HEK293 (cell line): ENCODE results near the gene BCR.

Experiments
- CTCF ChIA-PET: fragments of 350-600 bp; formaldehyde crosslinking; extraction: SDS; loops from one replicate; lab custom pipeline; 2021; ENCODE audit warnings: antibody characterized with exemption; lab: Yijun Ruan, JAX
- POLR2A ChIA-PET: fragments of 300-600 bp; formaldehyde crosslinking; extraction: SDS; loops from one replicate; lab custom pipeline; 2020; ENCODE audit warnings: antibody characterized with exemption, inconsistent platforms; lab: Yijun Ruan, JAX
- H3K27ac ChIP-seq: fragments of 200-500 bp; sonication (Bioruptor generic); 2 replicates; pipeline ENCODE4 v1.5.1; 2014; ENCODE audit warnings: low read depth, low read length, control low read depth, inconsistent platforms; ENCODE audit errors: extremely low read depth
- H3K36me3 ChIP-seq, 2 experiments: fragments of 200-500 bp in 1 of 2; sonication (Bioruptor generic) in 1 of 2; 1 replicate in 1 of 2; 2 replicates in 1 of 2; pipeline ENCODE4 v1.5.1; 2014 to 2017; ENCODE audit warnings: inconsistent platforms in 2 of 2, low read length in 2 of 2; ENCODE audit not compliant: control insufficient read depth in 2 of 2, insufficient read depth in 1 of 2
- H3K4me1 ChIP-seq: fragments of 200-500 bp; sonication (Bioruptor generic); 2 replicates; pipeline ENCODE4 v1.5.1; 2014; ENCODE audit warnings: mild to moderate bottlenecking, low read length, inconsistent platforms; ENCODE audit not compliant: control insufficient read depth, insufficient read depth
- H3K4me3 ChIP-seq: 2 replicates; pipeline ENCODE4 v1.5.1; 2011; ENCODE audit warnings: low read depth, mild to moderate bottlenecking, control low read depth, low read length, moderate library complexity
- H3K9me3 ChIP-seq: fragments of 200-500 bp; sonication (Bioruptor generic); 2 replicates; pipeline ENCODE4 v1.5.1; 2014; ENCODE audit warnings: low read depth, low read length, inconsistent platforms; ENCODE audit not compliant: control insufficient read depth, insufficient read depth
- ELK4 ChIP-seq: IDR thresholded peaks from 2 replicates; pipeline ENCODE4 v1.6.1; 2011; ENCODE audit warnings: mild to moderate bottlenecking, low read depth, low read length, borderline replicate concordance
- KLF7 ChIP-seq: fragments of 450-650 bp; formaldehyde crosslinking; IDR thresholded peaks from 2 replicates; pipeline ENCODE4 v1.5.1; 2016; ENCODE audit warnings: missing biosample characterization, missing genetic modification characterization, borderline replicate concordance
- PRDM1 ChIP-seq: fragments of 450-650 bp; formaldehyde crosslinking; IDR thresholded peaks from 2 replicates; pipeline ENCODE4; 2016; ENCODE audit warnings: missing biosample characterization, missing genetic modification characterization
- SP3 ChIP-seq: fragments of 450-650 bp; formaldehyde crosslinking; IDR thresholded peaks from 2 replicates; pipeline ENCODE4 v1.5.1; 2016; ENCODE audit warnings: missing biosample characterization, missing genetic modification characterization
- TCF7L2 ChIP-seq: IDR thresholded peaks from 2 replicates; pipeline ENCODE4 v1.6.1; 2011; ENCODE audit warnings: low read depth, mild to moderate bottlenecking, inconsistent platforms, low read length, moderate library complexity, borderline replicate concordance
- TSHZ1 ChIP-seq: fragments of 450-650 bp; formaldehyde crosslinking; IDR thresholded peaks from 2 replicates; pipeline ENCODE4 v1.5.1; 2016; ENCODE audit warnings: missing biosample characterization, missing genetic modification characterization, borderline replicate concordance
- ZBTB48 ChIP-seq: fragments of 450-650 bp; formaldehyde crosslinking; IDR thresholded peaks from 2 replicates; pipeline ENCODE4 v1.5.1; 2016; ENCODE audit warnings: missing biosample characterization, missing genetic modification characterization
- ZBTB6 ChIP-seq: fragments of 450-650 bp; formaldehyde crosslinking; IDR thresholded peaks from 2 replicates; pipeline ENCODE4 v1.5.1; 2017; ENCODE audit warnings: missing biosample characterization, missing genetic modification characterization
- ZBTB7A ChIP-seq: fragments of 450-650 bp; formaldehyde crosslinking; IDR thresholded peaks from 2 replicates; pipeline ENCODE4 v1.5.1; 2016; ENCODE audit warnings: low read depth, missing biosample characterization, missing genetic modification characterization
- ZFP3 ChIP-seq: fragments of 450-650 bp; formaldehyde crosslinking; IDR thresholded peaks from 2 replicates; pipeline ENCODE4 v1.5.1; 2016; ENCODE audit warnings: low read depth, missing biosample characterization, missing genetic modification characterization
- ZNF133 ChIP-seq: fragments of 450-650 bp; formaldehyde crosslinking; IDR thresholded peaks from 2 replicates; pipeline ENCODE4 v1.5.1; 2016; ENCODE audit warnings: missing biosample characterization, missing genetic modification characterization
- ZNF362 ChIP-seq: fragments of 450-650 bp; formaldehyde crosslinking; IDR thresholded peaks from 2 replicates; pipeline ENCODE4 v1.5.1; 2016; ENCODE audit warnings: missing biosample characterization, missing genetic modification characterization
- ZNF529 ChIP-seq: fragments of 450-650 bp; formaldehyde crosslinking; IDR thresholded peaks from 2 replicates; pipeline ENCODE4 v1.5.1; 2017; ENCODE audit warnings: missing genetic modification characterization, missing biosample characterization; ENCODE audit not compliant: insufficient replicate concordance
- ZNF610 ChIP-seq: fragments of 450-650 bp; formaldehyde crosslinking; IDR thresholded peaks from 2 replicates; pipeline ENCODE4 v1.5.1; 2016; ENCODE audit warnings: missing biosample characterization, missing genetic modification characterization, borderline replicate concordance
- ZNF639 ChIP-seq: fragments of 450-650 bp; formaldehyde crosslinking; IDR thresholded peaks from 2 replicates; pipeline ENCODE4 v1.5.1; 2016; ENCODE audit warnings: missing biosample characterization, missing genetic modification characterization
- ZNF645 ChIP-seq: fragments of 450-650 bp; formaldehyde crosslinking; IDR thresholded peaks from 2 replicates; pipeline ENCODE4; 2016; ENCODE audit warnings: missing biosample characterization, missing genetic modification characterization
- ZNF664 ChIP-seq: fragments of 450-650 bp; formaldehyde crosslinking; IDR thresholded peaks from 2 replicates; pipeline ENCODE4 v1.5.1; 2016; ENCODE audit warnings: missing biosample characterization, missing genetic modification characterization
- ZNF670 ChIP-seq: fragments of 450-650 bp; formaldehyde crosslinking; IDR thresholded peaks from 2 replicates; pipeline ENCODE4 v1.5.1; 2016; ENCODE audit warnings: missing biosample characterization, missing genetic modification characterization, low read depth
- ZNF704 ChIP-seq: fragments of 450-650 bp; formaldehyde crosslinking; IDR thresholded peaks from 2 replicates; pipeline ENCODE4 v1.5.1; 2016; ENCODE audit warnings: missing biosample characterization, missing genetic modification characterization

Gene BCR

GRCh38 chr22:23221351-23221804 is 41.1 kb downstream of the BCR start (continued):
- no peak for TF ChIP-seq ZNF362 (tag by site-specific recombination)
- no peak for TF ChIP-seq ZNF133 (tag by site-specific recombination)
- TF ChIP-seq TCF7L2: no peak

- TF ChIP-seq SP3 (tag by site-specific recombination) (no peak), ZBTB7A (tag by site-specific recombination) (no peak), ZFP3 (tag by site-specific recombination) (no peak), ZNF664 (peak; percentile 89), ZNF670 (tag by site-specific recombination) (no peak), ZNF645 (tag by site-specific recombination) (no peak)
- TF ChIP-seq, all 188 proteins: peak for 1
- no peaks in the 10 kb centered on the region for H3K9me3 ChIP-seq
- no peak overlapping the region for H3K27ac ChIP-seq
- no peaks in the 10 kb centered on the region for H3K36me3 ChIP-seq
- no peak overlapping the region for H3K4me3 ChIP-seq
- POLR2A ChIA-PET: no interaction called here
- H3K4me1 ChIP-seq: peaks cover 8% of the 10 kb centered on the region
- CTCF ChIA-PET: interaction anchor here (0.6 kb wide), 1 partner anchor 16 kb away, joined by 3 read pairs; no protein-coding TSS in a partner anchor
Measured at GRCh38 chr22:23222033-23222792, 41.9 kb downstream of the BCR start.

- CTCF ChIA-PET: interaction anchor here (0.6 kb wide), 1 partner anchor 79 kb away, joined by 3 read pairs; no protein-coding TSS in a partner anchor
- Histone ChIP-seq H3K9me3 (no peaks in the 10 kb centered on the region), H3K27ac (no peak overlapping the region), H3K4me1 (peaks cover 8% of the 10 kb centered on the region), H3K36me3 (no peaks in the 10 kb centered on the region), H3K4me3 (no peak overlapping the region)
- POLR2A ChIA-PET: no interaction called here
- TF ChIP-seq ZNF529 (tag by site-specific recombination) (no peak), KLF7 (tag by site-specific recombination) (no peak), ZBTB6 (no peak), ZNF704 (tag by site-specific recombination) (no peak), ZBTB48 (tag by site-specific recombination) (no peak), ELK4 (no peak), ZNF610 (no peak), ZNF639 (tag by site-specific recombination) (no peak), TSHZ1 (tag by site-specific recombination) (no peak), PRDM1 (tag by site-specific recombination) (no peak)
Measured at GRCh38 chr22:23222793-23223568, 42.7 kb downstream of the BCR start.
